GM12872 (cell line): ENCODE data around the gene SCO2.

Source experiments
- CTCF ChIP-seq: IDR thresholded peaks from 3 replicates; pipeline ENCODE4 v1.5.1; 2011; ENCODE audit warnings: low read depth, mild to moderate bottlenecking, low read length, moderate library complexity; ENCODE audit not compliant: insufficient read depth

The SCO2 gene

DNA sequence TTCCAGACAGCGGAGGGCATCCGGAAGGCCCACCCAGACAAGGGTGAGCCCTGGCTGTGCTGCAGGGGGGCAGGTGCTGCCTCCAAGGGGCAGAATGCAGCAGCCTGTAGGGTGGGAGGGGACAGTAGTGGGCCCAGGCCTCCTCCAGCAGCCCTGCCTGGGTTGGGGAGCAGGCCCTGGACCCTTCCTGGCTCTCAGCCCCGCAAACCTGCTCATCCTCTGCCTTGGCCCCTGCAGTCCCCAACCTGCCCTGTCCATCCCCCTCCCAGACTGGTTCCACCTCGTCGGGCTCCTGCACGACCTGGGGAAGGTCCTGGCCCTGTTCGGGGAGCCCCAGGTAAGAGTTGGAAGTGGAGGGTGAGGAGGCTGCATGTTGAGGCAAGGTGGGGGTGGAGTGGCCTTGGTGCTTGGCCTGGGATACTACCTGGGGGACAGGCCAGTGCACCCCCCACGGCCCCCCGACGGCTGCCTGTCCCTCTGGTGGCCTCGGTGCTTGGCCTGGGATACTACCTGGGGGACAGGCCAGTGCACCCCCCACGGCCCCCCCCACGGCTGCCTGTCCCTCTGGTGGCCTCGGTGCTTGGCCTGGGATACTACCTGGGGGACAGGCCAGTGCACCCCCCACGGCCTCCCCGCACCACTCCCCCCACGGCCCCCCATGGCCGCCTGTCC, 37.3 kb downstream of the SCO2 start:
- no peak for TF ChIP-seq CTCF

GRCh38 chr22:50487290-50488005, 38.0 kb downstream of the SCO2 start:
- no peak for TF ChIP-seq CTCF

DNA sequence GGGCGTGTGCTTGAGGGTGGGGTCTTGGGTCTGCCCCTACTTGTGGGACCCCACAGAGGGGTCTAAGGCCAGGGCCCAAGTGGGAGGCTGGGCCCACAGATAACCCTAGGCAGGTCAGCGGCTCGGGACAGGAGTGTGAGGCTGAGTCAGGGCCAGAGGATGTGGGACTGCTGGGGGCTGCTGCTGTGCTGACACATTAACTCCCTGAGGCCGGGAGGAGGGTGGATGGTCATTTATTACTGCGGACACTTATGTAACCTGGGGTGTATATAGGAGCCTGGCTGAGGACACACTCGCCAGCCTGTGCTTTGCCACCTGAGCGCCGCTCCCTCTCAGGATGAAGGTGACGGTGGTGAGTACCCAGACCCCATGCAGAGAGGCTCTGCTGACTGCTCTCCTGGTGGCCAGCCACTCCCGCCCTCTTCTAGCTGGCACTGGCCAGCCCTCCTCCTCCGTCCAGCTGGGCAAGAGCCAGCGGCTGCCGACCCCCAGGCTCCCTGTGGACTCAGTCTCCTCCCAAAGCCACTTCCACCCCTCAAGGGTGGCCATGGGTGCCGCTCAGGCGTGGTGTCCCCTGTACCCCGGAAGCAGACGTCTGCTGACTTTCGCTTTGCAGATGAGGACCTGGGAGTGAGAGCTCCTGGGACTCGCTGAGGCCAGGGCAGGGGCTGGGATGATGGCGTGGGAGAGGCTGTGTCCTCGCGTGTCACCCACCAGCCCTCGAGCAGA, 38.7 kb downstream of the SCO2 start, which contains the start of gene MIOX:
Gene MIOX, plus strand, starts transcription at position 299 of the 729 bp plus-strand sequence. Its CDS starts 39 bp downstream, at position 338.
- no peak for TF ChIP-seq CTCF

- no peak for TF ChIP-seq CTCF
Observed at GRCh38 chr22:50485221-50486131, 39.9 kb downstream of the SCO2 start.

- TF ChIP-seq CTCF = no peak
Observed at GRCh38 chr22:50483977-50484853, 41.2 kb downstream of the SCO2 start.

DNA sequence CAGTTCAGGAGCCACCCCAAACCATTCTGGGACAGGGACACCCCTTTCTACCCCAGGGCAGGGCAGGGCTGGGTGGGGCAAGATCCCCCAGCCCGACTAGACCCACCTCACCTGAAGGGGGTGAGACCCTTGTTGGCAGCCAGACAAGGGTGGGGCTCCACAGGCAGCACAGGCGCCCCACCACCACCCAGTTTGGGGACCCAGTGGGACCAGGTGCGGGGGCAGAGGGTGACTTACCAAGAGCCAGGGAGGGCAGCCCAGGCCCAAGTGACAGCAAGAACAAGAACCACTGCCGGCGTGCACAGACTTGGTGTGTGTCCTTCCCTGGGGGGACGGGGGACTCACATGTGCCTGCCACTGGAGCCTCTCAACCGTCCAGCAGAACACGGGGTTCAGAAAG, 41.8 kb downstream of the SCO2 start:
- TF ChIP-seq CTCF = no peak
